Gastroesophageal sphincter (tissue), 3 donors: Measurements from ENCODE around the gene SPG7.

Experiments used
- EP300 ChIP-seq: sonication (generic); formaldehyde crosslinking; IDR thresholded peaks from one replicate; pipeline ENCODE4 v1.6.1; 2017; ENCODE audit warnings: antibody characterized with exemption, mild to moderate bottlenecking
- POLR2A ChIP-seq, 2 donors: fragments of 450-650 bp; IDR thresholded peaks; one replicate each; pipeline ENCODE4 v1.6.1; 2017; ENCODE audit warnings: antibody characterized with exemption in 2 of 2, mild to moderate bottlenecking in 2 of 2, moderate library complexity in 1 of 2
- POLR2AphosphoS5 ChIP-seq: sonication (generic); formaldehyde crosslinking; IDR thresholded peaks from one replicate; pipeline ENCODE4 v1.6.1; 2017; ENCODE audit warnings: antibody characterized with exemption
- TF ChIP-seq, protein P1 (sequence below), 4 experiments: fragments of 200-600 bp in 2 of 4; fragments of 450-650 bp in 2 of 4; sonication (generic) in 1 of 4; IDR thresholded peaks; one replicate each; pipeline ENCODE4 v1.5.1; 2017 to 2019; ENCODE audit warnings: antibody characterized with exemption in 4 of 4, mild to moderate bottlenecking in 2 of 4, moderate library complexity in 2 of 4

DNA sequence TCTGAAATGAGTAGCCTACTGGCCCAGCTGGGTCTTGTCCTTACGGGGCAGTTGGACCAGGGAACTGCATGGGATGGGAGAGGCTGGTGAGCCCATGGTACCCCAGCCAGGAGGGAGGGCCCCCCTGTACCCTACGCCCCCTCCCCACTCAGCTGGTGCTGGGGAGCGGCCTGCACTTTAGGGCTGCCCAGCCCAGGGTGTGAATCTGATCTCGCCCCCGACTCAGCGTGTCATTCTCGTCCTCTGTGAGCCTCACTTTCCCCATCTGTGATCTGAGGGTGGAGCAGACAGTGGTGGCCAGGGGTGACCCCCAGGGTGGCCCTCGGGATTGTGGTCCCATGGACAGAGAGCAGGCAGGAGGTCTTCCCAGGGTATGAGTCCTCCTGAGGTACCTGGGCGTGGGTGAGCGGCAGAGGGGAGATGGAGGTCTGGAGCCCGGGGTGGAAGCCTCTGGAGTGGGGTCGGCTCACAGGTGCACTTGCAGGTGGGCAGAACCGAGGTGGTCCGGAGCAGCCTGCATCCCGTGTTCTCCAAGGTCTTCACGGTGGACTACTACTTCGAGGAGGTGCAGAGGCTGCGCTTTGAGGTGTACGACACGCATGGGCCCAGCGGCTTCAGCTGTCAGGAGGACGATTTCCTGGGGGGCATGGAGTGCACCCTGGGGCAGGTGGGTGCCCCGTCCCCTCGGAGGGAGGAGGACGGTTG is 69.0 kb downstream of the SPG7 start:
- TF ChIP-seq, protein P1, sequence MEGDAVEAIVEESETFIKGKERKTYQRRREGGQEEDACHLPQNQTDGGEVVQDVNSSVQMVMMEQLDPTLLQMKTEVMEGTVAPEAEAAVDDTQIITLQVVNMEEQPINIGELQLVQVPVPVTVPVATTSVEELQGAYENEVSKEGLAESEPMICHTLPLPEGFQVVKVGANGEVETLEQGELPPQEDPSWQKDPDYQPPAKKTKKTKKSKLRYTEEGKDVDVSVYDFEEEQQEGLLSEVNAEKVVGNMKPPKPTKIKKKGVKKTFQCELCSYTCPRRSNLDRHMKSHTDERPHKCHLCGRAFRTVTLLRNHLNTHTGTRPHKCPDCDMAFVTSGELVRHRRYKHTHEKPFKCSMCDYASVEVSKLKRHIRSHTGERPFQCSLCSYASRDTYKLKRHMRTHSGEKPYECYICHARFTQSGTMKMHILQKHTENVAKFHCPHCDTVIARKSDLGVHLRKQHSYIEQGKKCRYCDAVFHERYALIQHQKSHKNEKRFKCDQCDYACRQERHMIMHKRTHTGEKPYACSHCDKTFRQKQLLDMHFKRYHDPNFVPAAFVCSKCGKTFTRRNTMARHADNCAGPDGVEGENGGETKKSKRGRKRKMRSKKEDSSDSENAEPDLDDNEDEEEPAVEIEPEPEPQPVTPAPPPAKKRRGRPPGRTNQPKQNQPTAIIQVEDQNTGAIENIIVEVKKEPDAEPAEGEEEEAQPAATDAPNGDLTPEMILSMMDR (IDR thresholded peaks at IDR 0.05): no peak
- no peak for TF ChIP-seq POLR2A (IDR thresholded peaks at IDR 0.05)
- TF ChIP-seq POLR2AphosphoS5: no peak
- no peak for TF ChIP-seq EP300
